Stimulated activated CD8-positive, alpha-beta memory T cell treated with anti-CD3 and anti-CD28 coated beads, Interleukin-12 subunit alpha, Interleukin-12 subunit beta, amount 100 ng/mL, for 24 hours (primary cell): ENCODE results near the gene SYNE1.
"Not testable (repeated sequence)": the region's sequence is repeated elsewhere in the genome, so short reads cannot be mapped to it uniquely, and the experiment has no call there.

Experiments
- DNase-seq: peaks from one replicate; pipeline ENCODE4 v3.0.0-alpha.2; 2020; ENCODE audit errors: extremely low read depth

Gene SYNE1

DNA sequence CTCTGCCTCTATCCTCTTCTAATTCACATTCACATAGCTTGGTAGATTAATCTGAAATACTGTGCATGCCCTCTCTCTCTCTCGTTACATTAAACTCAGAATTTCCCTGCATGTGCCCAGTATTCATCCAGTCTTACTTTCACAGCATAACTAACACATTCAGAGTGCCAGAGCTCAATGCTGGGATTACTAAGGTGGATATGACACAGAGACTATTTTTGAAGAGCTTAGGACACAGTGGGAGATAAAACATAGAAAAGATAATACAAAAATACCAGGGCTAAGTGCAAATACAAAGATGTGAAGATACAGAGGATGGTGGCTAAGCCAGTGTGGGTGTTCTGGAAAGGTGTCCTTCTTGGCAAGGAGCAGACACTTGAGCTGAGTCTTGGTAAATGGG lies 6.3 kb downstream of the SYNE1 start:
- no peak for DNase-seq

DNA sequence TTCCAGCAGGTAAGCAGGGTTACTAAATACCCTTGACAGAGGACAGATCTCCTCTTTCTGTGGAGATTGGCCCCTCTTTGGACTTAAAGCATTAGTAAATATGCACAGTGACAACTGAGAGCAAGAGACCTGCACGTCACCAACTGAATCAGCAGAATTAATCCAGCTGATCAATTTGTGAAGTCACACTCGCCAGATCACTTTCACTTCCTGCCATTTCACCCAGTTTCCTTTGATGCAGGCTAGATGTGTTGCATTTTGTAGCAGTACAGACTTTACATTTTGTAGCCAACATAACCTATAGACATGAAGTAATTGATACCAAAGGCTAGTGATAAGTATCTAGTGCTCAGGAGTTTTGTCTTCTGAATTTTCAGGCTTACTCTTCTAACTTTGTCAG lies 11.9 kb downstream of the SYNE1 start:
- DNase-seq = no peak

DNA sequence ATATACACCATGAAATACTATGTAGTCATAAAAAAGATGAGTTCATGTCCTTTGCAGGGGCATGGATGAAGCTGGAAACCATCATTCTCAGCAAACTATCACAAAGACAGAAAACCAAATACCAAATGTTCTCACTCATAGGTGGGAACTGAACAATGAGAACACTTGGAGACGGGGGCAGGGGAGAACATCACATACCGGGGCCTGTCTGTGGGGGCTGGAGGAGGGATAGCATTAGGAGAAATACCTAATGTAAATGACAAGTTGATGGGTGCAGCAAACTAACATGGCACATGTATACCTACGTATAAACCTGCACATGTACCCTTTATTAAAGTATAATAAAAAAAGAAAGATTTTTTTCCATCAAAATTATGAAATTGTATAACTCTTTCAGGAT lies 22.4 kb downstream of the SYNE1 start:
- not testable (repeated sequence) for DNase-seq

DNA sequence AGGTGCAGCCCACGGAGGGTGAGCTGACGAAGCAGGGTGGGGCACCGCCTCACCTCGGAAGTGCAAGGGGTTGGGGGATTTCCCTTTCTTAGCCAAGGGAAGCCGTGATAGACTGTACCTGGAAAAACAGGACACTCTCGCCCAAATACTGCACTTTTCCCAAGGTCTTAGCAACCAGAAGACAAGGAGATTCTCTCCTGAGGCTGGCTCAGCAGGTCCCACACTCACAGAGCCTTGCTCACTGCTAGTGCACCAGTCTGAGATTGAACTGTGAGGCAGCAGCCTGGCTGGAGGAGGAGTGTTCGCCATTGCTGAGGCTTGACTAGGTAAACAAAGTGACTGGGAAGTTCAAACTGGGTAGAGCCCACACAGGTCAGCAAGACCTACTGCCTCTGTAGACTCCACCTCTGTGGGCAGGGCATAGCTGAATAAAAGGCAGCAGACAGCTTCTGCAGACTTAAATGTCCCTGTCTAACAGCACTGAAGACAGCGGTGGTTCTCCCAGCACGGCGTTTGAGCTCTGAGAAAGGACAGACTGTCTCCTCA lies 28.0 kb downstream of the SYNE1 start:
- no peak for DNase-seq

DNA sequence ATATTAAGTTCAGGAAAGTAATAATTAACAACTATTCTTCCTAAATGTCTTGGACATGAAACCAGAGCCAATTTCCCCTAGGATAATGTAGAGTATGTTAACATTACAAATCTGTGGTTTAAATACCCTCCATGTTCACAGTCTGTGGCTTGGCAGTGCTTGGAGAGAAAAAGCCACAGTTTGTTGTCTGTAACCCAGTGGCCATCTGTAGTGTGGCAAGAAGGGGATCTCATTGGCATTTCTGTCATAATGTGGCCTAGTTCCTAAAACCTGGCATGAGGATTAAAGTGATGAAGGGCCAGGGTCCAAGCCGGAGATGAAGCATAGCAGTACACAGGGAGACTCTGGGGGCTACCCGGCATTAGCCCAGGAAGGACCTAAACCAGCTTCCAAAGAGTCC lies 31.2 kb downstream of the SYNE1 start:
- DNase-seq = no peak

DNA sequence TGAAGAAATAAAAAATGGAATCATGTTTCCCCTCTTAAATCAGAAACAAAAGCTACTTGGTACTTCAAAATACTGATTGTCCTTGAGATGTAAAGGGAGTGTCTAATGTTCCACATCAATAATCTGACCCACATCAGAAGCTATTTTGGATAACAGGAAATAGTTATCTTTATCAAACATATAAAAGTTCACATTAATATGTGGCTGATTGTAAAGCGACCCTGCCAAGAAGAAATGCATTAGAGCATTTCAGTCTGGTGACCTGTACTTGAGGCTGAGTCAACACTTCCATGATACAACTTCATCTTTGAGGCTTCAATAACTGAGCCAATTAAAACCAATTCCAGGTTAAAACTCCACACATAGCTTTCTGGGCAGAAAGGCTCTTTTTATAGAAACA lies 31.8 kb downstream of the SYNE1 start:
- no peak for DNase-seq

DNA sequence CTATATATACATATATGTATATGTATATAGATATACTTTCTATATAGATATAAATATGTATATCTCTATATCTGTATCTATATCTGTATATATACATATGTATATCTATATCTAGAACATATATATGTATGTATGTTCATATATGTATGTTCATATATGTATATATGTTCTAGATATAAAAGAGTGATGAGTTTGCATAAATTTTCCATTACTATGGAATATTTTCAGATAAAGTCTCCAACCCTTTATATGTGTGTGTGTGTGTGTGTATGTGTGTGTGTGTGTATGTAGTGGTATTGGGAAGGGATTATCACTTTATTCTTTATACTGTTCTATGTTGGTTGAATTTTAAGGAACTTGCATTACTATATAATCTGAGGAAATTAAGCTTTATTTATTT lies 33.3 kb downstream of the SYNE1 start:
- no peak for DNase-seq

DNA sequence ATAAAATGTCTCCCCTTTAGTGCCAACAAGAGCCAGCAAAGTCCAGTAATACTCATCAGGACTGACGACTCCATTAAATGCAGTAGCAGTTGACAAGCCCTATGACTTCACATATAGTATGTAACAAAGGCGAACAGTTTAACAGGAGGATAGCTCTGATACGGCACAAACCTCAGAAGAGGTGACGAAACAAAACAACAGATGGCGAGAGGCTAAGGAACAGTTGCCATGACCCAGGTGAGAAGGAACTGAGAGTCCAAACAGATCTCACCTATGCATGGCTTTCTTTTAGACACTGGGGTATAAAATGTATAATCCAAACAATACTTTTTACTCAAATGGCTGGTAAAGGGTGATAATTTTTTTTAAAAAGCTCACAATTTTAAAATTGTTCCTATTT lies 37.1 kb downstream of the SYNE1 start:
- no peak for DNase-seq

DNA sequence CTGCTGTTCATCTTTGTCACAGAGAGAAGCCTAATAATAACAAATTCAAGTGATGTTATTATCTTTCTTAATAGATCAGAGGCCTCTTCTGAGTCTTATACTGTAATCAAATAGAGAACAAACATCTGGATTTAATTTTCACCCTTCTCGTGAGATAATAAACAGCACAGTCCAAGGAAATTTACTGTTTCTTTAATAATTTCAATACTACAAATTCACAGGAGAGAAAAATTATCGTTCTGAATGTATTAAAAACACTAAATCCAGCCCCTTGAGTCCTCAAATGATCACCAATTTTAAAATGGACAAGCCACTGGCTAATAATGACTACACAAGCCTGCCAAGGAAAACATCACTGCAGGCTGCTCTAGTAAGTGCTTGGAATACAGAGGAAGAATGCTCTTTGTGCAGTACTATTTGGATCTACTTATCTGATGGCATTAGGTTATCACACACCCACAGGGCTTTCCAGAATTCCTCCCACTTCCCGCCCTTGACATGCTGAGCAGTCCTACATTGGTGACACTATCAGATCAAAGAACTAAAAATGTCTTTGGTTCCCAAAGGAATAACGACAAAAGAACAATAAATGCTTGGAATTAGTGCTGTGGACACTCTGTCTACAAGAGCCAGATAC lies 38.1 kb downstream of the SYNE1 start:
- DNase-seq = no peak

DNA sequence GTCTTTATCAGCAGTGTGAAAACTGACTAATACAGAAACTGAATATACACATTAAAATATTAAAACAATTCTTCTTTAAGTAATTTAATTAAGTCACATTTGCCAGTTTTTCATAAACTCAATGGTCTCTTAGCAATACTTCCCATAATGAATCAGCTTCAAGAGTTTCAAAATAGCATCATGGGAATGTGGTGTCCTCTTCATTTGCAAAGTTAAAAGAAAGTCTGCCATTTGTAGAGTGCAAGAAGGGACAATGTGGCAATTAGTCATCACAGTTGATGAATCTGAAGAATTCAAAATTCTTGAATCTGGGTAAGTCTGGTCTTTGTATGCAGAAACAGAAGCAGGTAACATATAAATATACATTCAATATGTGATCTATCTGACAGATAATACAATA lies 38.7 kb downstream of the SYNE1 start:
- no peak for DNase-seq

DNA sequence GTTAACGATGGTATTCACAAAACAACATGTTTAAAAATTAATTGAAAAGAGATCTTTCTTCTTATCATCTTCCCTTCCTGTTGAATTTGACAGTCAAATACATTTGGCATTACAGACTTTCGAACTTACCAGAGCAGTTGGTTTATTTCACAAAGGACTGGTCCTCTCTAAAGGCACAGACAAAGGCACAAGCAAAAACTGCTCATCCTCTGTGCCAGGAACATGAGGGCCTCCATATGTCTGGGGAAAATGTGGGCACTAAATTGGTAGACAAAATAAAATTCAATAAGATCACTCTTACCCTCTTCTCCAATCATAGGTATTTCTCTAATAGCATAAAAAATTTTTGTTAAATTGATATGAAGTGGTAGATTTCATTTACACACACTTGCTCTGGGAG lies 40.4 kb downstream of the SYNE1 start:
- no peak for DNase-seq

DNA sequence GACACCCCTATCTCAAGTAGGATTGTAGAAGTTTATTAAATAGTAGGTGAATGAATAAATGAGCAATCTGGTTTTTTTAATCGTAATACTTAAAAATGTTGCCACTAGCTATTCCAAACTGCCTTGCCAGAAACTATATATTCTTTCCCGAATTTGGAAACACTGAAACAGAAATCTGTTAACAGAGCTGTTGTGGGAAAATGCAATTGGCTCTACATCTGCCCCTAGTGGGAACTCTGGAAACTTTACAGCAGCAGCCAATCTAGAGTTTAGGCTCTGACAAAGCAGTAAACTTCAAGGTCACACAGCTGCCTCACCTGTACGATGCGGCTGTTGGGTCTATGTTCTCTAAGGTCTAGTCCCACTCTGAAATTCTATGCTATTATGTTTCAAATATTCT lies 41.7 kb downstream of the SYNE1 start:
- no peak for DNase-seq

DNA sequence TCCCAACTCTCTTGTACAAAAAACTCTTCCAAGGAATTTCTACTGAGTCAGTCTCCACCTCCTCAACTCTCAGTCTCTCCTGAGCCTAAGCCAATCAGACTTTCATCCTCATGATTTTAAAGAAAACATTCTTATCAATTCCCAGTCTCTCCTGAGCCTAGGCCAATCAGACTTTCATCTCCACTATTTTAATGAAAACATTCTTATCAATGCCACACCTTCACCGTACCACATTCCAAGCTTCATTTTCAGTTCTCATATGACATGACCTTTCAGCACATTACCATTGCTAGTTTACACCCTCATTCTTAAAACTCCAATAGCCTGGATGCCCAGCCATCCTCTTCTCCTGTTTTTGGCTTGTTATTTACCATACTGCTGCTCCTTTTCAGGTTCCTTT lies 42.5 kb downstream of the SYNE1 start:
- no peak for DNase-seq

DNA sequence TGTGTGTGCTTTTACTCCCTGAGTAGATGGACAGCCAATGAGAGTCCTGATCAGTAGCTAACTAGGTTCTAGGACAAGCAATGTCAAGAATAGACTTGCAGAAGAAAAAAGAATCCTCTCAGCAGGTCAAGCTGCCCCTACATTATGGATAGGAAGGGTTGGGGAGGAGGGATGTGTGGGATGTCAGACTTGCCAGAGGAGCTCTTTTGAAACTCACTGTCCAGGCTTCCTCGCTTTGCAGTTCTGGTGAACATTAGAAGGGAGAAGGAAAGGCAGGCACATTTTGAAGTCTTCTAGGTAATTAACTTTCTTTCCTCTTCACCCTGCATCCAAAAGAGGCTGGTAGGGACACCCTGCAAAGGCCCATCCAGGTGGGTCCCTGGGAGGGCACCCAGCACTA lies 48.7 kb downstream of the SYNE1 start:
- DNase-seq = no peak

DNA sequence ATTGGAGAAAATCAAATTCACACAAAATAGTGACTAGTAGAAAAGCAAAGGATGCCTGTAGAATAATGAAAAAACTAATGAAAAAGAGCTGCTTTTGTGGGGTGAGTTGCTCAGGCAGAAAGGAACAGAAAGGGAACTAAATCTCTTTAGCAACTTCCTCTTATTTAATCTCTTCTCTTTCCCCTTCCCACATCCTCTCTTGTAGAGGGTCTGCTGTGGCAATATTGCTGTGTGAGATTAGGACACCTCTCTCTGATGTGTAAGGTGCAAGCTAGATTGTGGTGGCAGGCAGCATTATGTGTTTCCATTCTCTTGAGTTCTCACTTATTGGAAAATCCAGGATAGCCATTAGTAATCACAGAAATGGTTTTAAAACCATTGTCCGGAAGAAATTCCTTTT lies 49.7 kb downstream of the SYNE1 start:
- DNase-seq = no peak

DNA sequence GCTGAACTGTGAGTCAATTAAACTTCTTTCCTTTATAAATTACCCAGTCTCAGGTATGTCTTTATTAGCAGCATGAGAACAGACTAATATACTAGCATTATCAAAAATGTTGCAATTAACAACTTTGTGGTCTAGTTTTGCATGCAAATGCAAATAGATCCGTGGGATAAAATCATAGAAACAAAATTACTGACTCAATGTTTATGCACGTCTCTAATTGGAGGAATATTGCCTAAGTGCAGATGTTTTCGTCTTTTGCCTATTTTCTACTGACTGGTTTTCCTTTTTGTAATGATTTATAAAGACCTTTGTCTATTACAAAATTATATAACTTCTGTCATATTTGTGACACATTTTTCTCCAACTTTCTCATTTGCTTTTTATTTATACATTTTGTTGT lies 51.9 kb downstream of the SYNE1 start:
- DNase-seq = no peak

DNA sequence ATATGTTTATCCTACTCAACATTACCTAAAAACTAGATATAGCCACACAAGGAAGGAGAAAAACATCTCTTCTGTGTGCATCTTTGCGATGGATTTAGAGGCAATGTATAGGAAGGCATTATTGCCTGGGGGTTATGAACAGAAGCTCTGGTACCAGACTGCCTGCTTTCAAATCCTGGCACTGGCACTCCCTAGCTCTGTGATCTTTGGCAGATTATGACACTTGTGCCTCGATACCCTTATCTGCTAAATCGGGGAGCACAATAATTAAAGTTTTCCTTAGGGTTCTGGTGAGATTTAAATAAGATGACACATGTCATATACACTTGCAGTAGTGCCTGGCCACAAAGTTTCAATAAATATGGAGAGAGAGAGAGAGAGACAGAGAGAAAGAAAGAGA lies 53.3 kb downstream of the SYNE1 start:
- no peak for DNase-seq

DNA sequence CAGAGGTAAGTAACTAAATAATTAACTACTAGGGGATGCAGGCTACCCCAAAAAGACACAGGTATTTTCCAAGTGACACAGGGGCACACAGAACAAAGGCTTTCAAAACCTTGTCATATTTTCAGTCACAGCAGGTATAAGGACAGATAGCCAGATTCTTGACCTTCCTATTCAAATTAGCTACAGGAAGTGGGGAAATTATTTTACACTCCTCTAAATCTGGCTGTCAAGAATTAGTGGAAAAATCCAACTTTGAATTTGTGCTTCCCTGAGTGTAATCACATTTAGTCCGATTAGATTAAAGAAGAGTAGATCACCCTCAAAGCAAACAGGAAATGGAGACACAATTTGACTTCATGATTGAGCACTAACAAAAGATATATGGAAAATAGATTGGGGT lies 60.6 kb downstream of the SYNE1 start:
- DNase-seq = no peak

DNA sequence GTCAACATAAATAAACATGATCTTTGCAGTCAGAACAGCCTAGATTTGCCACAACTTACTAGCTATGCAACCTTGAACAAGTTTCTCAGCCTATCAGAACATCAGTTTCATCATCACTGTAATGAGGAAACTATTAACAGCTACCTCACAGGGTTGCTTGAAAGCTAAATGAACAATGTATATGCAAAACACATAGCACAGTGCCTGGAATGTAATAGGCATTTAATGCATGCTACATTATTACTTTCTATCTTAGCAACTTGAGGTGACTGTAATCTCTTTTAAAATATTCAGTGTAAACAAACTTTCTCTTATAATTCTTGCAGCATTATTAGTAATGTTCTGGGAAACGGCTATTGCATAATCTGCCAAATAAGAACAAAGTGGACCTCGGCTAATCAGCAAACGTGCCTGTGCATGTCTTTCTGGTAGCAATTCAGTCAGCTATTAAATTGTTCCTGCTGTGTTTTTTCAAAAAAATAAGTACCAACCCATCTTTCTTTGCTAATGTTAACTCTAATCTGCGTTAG lies 61.5 kb downstream of the SYNE1 start:
- no peak for DNase-seq

DNA sequence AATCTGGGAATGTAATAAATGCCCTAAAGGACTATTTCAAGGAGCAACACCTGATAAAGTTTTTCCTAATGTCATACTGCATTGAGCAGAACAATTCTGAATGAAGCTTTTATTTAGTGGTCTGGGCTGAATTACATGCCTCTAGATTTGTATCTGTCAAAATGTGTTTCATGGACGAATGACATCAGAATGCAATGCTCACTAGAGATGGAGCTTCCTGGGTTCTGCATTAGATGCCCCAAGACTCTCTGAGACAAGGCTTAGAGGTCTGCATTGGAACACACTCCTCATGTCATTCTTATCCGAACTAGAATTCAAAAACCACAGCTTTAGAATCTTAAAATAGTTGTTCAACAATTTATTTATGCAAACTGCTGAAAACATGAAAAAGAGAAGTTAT lies 62.0 kb downstream of the SYNE1 start:
- no peak for DNase-seq

DNA sequence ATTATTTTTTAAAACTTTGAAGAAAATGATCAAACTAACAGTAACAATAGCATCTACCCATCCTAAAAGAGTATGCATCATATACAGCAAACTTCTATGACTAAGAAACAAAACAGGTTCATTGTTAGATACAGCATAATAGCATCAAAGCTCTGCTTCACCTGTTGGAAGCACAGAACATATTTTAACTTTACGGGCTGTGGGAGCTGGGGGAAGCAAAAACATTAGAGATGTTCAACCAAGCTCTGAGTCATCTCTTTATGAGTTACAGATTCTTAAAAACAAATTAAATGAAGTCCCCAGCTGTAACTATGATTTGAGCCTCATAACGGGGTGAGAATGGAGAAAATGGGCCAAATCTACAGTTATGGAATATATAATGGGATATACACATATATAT lies 63.4 kb downstream of the SYNE1 start:
- no peak for DNase-seq

DNA sequence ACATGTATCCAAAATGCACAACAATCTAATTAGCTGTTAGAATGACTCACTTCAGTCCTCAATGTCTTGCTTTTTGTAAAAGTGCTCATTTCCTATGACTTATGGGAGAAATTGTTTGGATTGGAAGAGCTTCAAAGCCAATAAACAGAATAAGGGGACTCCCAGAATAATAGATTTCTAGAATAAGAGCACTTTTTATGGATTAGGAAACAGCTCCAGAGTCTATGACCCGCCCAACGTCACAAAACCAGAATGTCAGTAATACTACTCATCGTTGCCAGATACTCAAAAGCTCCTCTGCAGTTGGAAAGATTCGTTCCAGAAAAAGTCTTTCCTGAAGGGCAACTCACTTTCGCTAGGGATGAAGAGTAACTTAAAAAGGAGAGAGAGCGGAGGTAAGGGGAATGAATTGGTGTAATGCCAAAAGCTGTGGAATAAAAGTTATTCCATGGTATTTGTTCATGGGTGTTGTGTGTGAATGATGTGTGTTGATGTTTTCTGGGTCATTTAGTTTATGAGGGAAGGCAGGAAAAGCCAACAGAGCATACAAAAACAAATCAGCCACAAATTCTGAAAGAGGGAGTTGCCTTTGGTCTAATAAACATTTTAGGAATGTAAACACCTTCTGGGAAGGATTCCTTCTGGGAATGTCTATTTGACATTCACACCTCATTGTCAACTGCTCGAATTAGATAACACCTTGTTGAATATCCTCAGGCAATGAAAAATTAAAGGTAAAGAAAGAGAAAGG lies 64.6 kb downstream of the SYNE1 start:
- DNase-seq = no peak

DNA sequence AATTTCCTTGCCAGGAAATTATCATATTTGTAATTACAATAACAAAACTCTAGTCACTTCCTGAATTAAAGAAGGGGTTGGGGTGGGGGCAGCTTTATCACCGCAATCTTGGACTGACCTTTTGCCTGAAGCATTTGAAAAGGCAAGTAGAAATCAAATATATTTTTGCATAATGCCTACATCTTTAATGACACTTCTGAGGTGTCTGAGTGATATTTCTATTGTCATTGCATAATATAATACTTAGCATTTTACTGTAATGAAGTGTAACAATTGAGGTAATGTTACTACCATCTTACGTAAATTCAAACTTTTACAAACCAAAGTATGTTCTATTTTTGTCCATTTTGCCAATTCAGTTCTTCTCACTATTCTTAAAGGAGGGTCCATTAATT lies 65.2 kb downstream of the SYNE1 start:
- no peak for DNase-seq
